Panc1 (cell line): Measurements from ENCODE around the gene NELL2.
"Not testable (repeated sequence)": the region's sequence is repeated elsewhere in the genome, so short reads cannot be mapped to it uniquely, and the experiment has no call there.

ENCODE experiments used
- CTCF ChIP-seq: fragments of 450-650 bp; IDR thresholded peaks from 2 replicates; pipeline ENCODE4 v1.5.1; 2017; ENCODE audit warnings: mild to moderate bottlenecking
- POLR2AphosphoS5 ChIP-seq: IDR thresholded peaks from 2 replicates; pipeline ENCODE4 v1.6.1; 2012; ENCODE audit warnings: mild to moderate bottlenecking, low read depth, low read length, moderate library complexity
- REST ChIP-seq, 2 experiments: IDR thresholded peaks; 2 replicates each; pipeline ENCODE4 v1.6.1; 2011 to 2012; ENCODE audit warnings: low read depth in 2 of 2, control low read depth in 1 of 2, low read length in 1 of 2, mild to moderate bottlenecking in 1 of 2, moderate library complexity in 1 of 2; ENCODE audit not compliant: insufficient read depth in 1 of 2
- SIN3A ChIP-seq: IDR thresholded peaks from 2 replicates; pipeline ENCODE4 v1.6.1; 2012; ENCODE audit warnings: low read depth, mild to moderate bottlenecking, low read length, moderate library complexity, borderline replicate concordance; ENCODE audit not compliant: insufficient read depth
- TCF7L2 ChIP-seq: IDR thresholded peaks from 2 replicates; pipeline ENCODE4 v1.6.1; 2011; ENCODE audit warnings: mild to moderate bottlenecking, low read depth, low read length, inconsistent platforms

DNA sequence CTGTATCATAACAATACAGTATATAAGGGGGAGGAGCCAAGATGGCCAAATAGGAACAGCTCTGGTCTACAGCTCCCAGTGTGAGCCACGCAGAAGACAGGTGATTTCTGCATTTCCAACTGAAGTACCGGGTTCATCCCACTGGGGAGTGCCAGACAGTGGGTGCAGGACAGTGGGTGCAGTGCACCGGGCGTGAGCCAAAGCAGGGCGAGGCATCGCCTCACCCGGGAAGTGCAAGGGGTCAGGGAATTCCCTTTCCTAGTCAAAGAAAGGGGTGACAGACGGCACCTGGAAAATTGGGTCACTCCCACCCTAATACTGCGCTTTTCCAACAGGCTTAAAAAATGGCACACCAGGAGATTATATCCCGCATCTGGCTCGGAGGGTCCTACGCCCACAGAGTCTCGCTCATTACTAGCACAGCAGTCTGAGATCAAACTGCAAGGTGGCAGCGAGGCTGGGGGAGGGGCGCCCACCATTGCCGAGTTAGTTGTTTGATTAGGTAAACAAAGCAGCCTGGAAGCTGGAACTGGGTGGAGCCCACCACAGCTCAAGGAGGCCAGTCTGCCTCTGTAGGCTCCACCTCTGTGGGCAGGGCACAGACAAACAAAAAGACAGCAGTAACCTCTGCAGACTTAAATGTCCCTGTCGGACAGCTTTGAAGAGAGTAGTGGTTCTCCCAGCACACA is 134.7 kb downstream of the NELL2 start:
- not testable (repeated sequence) for TF ChIP-seq CTCF; POLR2AphosphoS5; REST (IDR thresholded peaks at IDR 0.05; ENCODE audit: insufficient read depth in 1 of 2, low read depth in 2 of 2, low read length in 1 of 2); SIN3A; TCF7L2
